GM18867 (cell line): ENCODE measurements around the gene FKBP8.
A peak's percentile ranks its signal among the peaks of the same experiment; 100 is the strongest.
"Not testable (repeated sequence)": the region's sequence is repeated elsewhere in the genome, so short reads cannot be mapped to it uniquely, and the experiment has no call there.

Source experiments
- ATAC-seq: cut with Tn5 transposase; IDR thresholded peaks from one replicate; pipeline ENCODE4 v1.9.1; 2021; ENCODE audit warnings: mild to moderate bottlenecking, moderate library complexity; ENCODE audit not compliant: unreplicated experiment

Gene FKBP8

GRCh38 chr19:18542941-18543813 lies at the start of gene FKBP8:
Gene FKBP8, minus strand, starts transcription at chr19:18543573. Its CDS starts 1,603 bp downstream, at chr19:18541970.
- peak; percentile 89 for ATAC-seq

- ATAC-seq = not testable (repeated sequence)
Measured at GRCh38 chr19:18592732-18593131, 49.4 kb upstream of the FKBP8 start.

DNA sequence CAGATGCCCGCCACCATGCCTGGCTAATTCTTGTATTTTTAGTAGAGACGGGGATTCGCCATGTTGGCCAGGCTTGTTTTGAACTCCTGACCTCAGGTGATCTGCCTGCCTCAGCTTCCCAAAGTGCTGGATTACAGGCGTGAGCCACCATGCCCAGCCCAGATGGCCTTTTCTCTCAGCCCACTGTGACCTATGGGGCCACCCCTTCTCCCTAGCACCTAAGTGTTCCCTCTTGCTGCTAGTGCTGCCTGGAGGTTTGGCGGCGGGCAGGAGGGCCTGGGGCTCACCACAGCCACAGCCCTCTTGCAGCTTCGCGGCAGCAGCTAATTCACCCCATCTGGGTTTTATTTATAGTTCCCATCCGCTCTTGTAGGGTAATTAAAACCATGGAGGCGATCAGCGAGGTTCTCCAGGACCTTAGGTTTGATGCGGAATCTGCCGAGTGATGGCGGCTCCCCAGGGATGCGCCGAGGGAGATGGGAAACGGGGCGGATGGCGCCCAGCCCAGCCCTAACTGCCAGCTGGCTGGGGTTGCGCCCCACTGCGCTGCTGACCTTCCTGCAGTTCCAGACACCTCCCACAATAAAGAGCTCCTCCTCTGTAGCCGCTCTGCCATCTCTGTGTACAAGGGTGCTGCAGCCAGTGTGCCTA lies 48.5 kb upstream of the FKBP8 start:
- no peak for ATAC-seq

GRCh38 chr19:18590273-18591272 lies 47.2 kb upstream of the FKBP8 start:
- ATAC-seq = no peak

DNA sequence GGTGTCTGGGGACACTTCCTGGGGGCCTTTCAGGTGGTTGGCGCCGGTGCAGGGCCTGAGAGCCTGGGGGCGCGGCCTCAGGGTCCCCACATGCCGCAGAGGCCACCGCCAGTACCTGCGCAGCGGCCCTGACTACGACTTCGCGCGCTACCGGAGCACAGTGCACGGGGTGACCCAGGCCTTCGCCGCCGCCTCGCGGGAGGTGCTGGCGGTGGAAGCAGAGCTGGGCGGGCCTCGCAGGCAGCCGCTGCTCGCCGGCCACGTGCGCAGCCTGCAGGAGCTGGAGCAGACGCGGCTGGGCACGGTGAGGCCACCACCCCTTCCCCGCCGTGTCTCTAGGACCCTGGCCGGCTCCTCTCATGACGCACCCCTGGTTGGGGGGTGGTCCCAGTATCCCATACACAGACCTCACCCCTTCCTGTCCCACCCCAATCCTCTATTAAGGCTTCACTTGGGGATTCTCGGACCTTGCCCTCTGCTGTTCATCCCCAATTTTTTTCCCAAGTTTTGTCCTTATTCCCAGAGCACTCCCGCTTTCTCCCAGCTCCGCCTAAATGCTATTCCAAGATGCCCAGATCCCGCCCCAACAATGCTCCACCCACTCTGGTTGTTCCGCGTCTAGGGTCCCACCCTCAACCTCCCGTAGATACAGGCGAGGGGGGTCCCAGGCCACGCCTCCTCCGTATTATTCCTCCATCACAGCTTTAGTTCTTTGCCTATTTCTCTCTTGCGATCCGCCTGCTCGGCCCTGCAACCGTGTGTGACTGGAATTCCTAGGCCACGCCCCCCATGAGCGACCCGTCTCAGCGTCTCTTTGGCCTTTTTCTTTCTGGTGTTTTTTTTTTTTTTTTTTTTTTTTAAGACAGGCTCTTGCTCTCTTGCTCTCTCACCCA lies 46.3 kb upstream of the FKBP8 start:
- peak; percentile 28 for ATAC-seq

- peak; percentile 81 for ATAC-seq
Measured at GRCh38 chr19:18588611-18589379, 45.4 kb upstream of the FKBP8 start, which contains the start of gene REX1BD. Gene REX1BD, plus strand, starts transcription at chr19:18588798. Its CDS starts 4 bp downstream, at chr19:18588802.

DNA sequence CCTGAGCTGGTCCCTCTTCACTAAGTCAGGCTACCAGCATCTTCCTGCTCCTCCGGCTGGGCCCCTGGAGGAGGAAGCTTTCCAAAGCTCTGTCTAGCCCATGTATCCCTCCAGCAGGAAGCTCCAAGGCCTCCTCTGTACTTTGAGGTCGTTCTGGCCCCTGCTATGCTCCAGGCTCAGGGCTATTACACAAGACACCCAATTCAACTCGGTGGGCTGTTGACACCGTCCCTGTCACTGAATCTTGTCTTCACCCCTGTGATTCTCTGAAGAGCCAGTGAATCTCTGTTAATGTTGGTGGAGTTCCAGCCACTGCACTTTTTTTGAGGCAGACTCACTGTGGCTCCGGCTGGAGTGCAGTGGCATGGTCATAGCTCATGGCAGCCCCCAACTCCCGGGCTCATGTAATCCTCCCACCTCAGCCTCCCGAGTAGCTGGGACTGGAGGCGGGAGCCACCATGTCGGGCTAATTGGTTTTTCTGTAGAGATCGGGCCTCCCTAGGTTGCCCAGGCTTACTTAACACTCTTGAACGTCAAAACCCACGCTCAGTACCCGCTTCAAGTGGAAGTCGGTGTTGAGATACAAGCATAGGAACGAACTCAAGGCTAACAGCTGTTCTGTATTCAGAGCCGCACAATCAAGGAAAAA lies 44.7 kb upstream of the FKBP8 start:
- ATAC-seq = no peak

DNA sequence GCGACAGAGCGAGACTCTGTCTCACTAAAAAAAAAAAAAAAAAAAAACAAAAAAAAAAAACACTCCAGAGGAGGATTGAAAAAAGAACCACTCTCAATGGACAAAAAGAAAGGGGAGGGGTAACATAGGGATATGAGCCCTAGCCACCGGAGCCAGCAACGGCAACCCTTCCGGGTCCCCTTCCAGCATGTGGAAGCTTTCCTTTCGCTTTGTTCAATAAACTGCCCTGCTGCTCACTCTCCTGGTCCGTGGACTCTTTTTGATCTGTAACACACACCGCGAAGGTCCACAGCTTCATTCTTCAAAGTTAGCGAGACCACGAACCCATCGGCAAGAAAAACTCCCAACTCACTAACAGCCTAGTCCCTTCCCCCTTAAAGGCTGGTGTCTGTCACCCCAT lies 44.2 kb upstream of the FKBP8 start:
- ATAC-seq = no peak

GRCh38 chr19:18586306-18586705 lies 42.9 kb upstream of the FKBP8 start:
- no peak for ATAC-seq

DNA sequence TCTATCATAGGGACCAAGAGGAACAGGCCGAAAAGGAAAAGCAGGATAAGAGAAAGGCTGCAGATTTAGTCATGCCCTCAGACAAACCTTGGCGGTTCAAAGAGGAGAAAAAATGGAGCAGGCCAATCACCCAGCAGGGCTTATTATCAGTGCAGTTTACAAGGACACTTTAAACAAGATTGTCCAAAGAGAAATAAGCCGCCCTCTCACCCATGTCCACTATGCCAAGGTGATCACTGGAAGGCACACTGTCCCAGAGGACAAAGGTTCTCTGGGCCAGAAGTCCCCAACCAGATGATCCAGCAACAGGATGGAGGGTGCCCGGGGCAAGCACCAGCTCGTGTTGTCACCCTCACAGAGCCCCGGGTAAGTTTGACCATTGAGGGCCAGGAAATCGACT lies 36.9 kb upstream of the FKBP8 start:
- no peak for ATAC-seq

DNA sequence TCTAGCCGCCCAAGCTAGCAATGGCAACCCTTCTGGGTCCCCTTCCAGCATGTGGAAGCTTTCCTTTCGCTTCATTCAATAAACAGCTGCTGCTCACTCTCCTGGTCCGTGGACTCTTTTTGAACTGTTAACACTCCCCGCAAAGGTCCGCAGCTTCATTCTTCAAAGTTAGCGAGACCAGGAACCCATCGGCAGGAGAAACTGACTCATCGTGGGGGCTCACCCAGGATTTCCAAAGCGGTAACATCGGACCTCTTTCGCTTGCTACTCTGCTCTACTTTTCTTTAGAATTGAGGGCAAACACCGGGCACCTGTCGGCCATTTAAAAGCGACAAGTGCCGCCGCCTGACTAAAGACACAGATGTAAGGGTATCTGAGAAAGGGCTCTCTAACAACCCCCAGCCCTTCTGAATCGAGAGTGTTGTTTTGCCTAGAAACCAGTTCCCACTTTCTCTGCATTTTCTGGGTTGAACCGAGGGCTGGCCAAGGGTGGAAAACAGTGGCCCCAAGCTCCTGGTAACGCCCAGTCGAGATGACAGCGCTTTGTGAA lies 34.1 kb upstream of the FKBP8 start:
- no peak for ATAC-seq

GRCh38 chr19:18576383-18576782 lies 33.0 kb upstream of the FKBP8 start:
- no peak for ATAC-seq

- ATAC-seq = no peak
Measured at GRCh38 chr19:18574691-18575291, 31.4 kb upstream of the FKBP8 start.

DNA sequence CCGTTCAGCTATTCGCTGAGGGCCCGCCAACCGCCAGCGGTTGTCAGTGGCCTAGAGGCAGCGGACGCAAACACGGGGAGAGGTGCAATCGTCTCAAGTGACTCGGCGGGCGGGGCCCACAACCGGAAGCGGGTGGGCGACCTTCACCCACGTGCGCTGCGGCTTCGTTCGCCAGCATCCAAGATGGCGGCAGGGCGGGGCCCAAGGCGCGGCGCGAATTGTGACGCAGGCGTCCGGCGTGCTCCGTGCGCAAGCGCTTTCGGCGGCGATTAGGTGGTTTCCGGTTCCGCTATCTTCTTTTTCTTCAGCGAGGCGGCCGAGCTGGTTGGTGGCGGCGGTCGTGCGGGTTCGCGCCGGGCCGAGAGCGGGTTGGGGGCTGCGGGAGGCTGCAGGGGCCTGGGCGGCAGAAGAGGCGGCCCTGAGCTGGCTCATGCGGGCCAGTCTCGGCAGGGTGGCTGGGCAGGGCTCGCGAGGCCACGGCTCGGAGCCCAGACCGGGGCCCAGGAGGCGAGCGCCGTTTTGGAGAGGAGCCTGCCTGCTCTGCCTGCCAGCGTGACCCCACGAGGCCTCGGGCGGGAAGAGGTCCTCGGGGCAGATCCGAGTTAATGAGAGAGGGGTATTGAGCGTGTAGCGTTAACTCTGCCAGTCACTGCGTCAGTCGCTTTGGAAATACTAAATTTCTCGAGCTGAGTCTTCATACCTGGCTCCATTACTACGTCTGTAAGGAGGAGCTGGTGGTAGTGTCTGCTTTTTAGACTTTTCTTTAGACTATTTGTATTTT lies 28.4 kb upstream of the FKBP8 start, which contains the start of gene UBA52:
TSS of gene UBA52 (plus strand) at position 294 of the 781 bp plus-strand sequence. CDS start 1,444 bp downstream, outside the sequence.
- ATAC-seq = peak; percentile 89

- no peak for ATAC-seq
Measured at GRCh38 chr19:18568367-18568766, 25.0 kb upstream of the FKBP8 start.

DNA sequence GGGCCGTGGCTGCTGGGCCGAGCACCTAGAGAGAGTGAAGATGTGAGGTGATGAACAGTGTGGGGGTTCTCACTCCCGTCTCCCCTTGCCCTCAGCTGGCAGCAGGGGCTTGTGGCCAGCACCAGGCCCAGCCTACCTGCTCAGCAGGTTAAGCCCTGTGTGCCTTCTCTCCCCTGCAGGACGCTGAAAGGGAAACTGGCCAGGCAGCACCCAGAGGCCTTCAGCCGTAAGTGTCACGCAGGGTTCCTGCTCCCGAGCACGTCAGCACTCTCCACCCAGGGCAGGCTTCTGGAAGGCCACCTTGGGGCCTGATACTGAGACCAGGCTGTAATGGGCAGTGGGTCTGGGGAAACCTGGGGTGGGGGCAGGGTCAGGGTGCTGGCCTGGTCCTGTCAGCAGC lies 23.6 kb upstream of the FKBP8 start:
- ATAC-seq = no peak

- no peak for ATAC-seq
Measured at GRCh38 chr19:18562086-18562485, 18.7 kb upstream of the FKBP8 start.
